Kidney epithelial cell (primary cell): ENCODE data around the gene SPN. TPM values are rescaled to one million over a fixed set of nuclear protein-coding genes. Genes with fewer than 3 reads are reported as not detected.

ENCODE experiments used
- DNase-seq: peaks from one replicate; pipeline ENCODE4 v3.0.0-alpha.2; 2010; ENCODE audit warnings: low read depth
- H3K27me3 ChIP-seq: 2 replicates; pipeline ENCODE4 v1.6.0; 2011; ENCODE audit warnings: low read length; ENCODE audit not compliant: control insufficient read depth, insufficient read depth
- H3K36me3 ChIP-seq: 2 replicates; pipeline ENCODE4 v1.5.1; 2011; ENCODE audit warnings: low read length; ENCODE audit not compliant: control insufficient read depth, insufficient read depth
- H3K4me3 ChIP-seq: 2 replicates; pipeline ENCODE4 v1.5.1; 2011; ENCODE audit warnings: low read depth, mild to moderate bottlenecking, control low read depth, low read length
- CTCF ChIP-seq: IDR thresholded peaks from 2 replicates; pipeline ENCODE4 v1.5.1; 2011; ENCODE audit warnings: mild to moderate bottlenecking, moderate library complexity, low read length, control low read depth, inconsistent platforms; ENCODE audit not compliant: insufficient read depth, poor library complexity, severe bottlenecking
- total RNA-seq: library from RNA; depleted of rRNA; stranded (reverse); fragments of >200 nt; gene quantifications from 2 replicates; pipeline ENCODE4 v1.2.3, GENCODE V29; 2015

Gene SPN
- total RNA-seq, 1 donor from 2014 or later = 1.0 TPM

DNA sequence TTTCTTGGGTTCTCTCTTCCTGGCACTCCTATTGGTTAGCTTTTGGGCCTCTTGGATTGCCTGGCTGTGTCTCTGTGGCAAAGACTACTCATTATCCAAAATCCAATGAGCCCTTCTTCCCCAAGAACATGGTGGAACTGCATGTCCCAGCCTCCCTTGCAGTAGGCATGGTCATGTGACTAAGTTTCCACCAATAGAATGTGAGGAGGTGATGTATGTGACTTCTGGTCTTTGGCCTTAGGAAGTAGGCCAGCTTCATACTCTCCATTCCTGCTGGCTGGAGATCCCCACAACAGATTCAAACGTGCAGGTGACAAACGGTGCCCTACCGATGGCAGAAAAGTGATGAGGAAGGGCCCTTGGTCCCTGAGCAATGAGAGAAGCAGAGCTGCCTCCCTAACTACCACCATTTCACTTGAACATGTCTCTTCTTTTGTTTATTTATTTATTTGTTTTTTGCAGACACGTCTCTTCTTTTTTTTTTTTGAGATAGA lies 17.3 kb upstream of the SPN start:
- Histone ChIP-seq H3K36me3 (no peaks in the 10 kb centered on the region), H3K27me3 (no peaks in the 10 kb centered on the region), H3K4me3 (no peak overlapping the region)
- DNase-seq = no peak
- TF ChIP-seq CTCF = no peak

GRCh38 chr16:29646947-29647346 lies 16.1 kb upstream of the SPN start:
- no peak for TF ChIP-seq CTCF
- Histone ChIP-seq H3K27me3 (no peaks in the 10 kb centered on the region), H3K4me3 (no peak overlapping the region), H3K36me3 (no peaks in the 10 kb centered on the region)
- DNase-seq = no peak

- no peaks in the 10 kb centered on the region for H3K36me3 ChIP-seq
- TF ChIP-seq CTCF = no peak
- no peak for DNase-seq
- no peaks in the 10 kb centered on the region for H3K27me3 ChIP-seq
- no peak overlapping the region for H3K4me3 ChIP-seq
Observed at GRCh38 chr16:29649588-29650494, 13.2 kb upstream of the SPN start.

DNA sequence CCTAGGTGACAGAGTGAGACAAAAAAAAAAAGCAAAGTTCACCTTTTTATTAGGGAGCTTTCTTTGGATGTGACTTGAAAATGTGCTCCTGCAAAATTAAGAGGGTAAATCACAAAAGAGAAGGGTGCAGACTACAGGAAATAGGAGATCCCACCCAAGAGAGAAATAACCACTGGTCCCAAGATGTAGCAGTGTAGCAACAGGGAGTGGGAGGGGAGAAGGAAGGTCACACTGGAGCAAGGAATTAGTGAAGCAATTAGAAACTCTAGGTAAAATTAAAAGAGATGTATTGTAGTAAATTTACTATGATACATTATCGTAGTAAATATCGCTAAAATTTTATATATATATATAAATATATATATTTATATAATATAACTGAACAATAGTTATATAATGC lies 12.3 kb upstream of the SPN start:
- no peaks in the 10 kb centered on the region for H3K27me3 ChIP-seq
- no peak for DNase-seq

DNA sequence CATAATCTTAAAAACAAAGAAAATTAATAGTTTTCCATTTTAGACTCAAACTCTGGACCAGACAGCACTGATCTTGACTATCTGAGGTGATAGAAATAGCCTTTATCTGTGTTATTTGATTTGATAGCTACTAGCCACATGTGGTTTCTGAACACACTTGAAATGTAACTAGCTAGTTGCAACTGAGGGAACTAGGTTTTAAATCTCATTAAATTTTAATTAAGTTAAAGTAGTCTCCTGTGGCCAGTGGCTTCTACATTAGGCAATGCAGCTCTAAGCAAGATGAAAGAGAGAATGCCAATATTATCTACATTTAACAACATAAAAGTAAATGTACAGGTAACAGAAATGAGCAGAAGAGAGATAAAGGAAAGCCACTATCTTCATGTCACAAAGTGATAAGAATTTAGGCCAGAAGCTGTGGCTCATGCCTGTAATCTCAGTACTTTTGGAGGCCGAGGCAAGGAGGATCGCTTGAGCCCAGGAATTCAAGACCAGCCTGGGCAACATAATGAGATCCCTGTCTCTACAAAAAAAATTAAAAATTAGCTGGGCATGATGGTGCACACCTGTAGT lies 11.2 kb upstream of the SPN start:
- Histone ChIP-seq H3K4me3 (no peak overlapping the region), H3K27me3 (no peaks in the 10 kb centered on the region), H3K36me3 (no peaks in the 10 kb centered on the region)
- no peak for DNase-seq
- TF ChIP-seq CTCF = no peak

More for the DNA sequence above, 12.3 kb upstream of the SPN start:
- Histone ChIP-seq H3K36me3 (no peaks in the 10 kb centered on the region), H3K4me3 (no peak overlapping the region)
- no peak for TF ChIP-seq CTCF
